Uterus (tissue), 2 donors: Measurements from ENCODE around the gene TMEM185B.

Experiments used
- POLR2A ChIP-seq, 2 donors: fragments of 450-650 bp; IDR thresholded peaks; one replicate each; pipeline ENCODE4 v1.6.1; 2016; ENCODE audit warnings: antibody characterized with exemption in 2 of 2, mild to moderate bottlenecking in 1 of 2, moderate library complexity in 1 of 2
- TF ChIP-seq, protein P1 (sequence below), 4 experiments: fragments of 200-600 bp in 2 of 4; fragments of 450-650 bp in 2 of 4; sonication (generic) in 2 of 4; IDR thresholded peaks; one replicate each; pipeline ENCODE4 v1.5.1; 2016 to 2019; ENCODE audit warnings: antibody characterized with exemption in 4 of 4, mild to moderate bottlenecking in 2 of 4, moderate library complexity in 1 of 4

GRCh38 chr2:120251078-120251477, 27.9 kb upstream of the TMEM185B start:
- TF ChIP-seq, protein P1, sequence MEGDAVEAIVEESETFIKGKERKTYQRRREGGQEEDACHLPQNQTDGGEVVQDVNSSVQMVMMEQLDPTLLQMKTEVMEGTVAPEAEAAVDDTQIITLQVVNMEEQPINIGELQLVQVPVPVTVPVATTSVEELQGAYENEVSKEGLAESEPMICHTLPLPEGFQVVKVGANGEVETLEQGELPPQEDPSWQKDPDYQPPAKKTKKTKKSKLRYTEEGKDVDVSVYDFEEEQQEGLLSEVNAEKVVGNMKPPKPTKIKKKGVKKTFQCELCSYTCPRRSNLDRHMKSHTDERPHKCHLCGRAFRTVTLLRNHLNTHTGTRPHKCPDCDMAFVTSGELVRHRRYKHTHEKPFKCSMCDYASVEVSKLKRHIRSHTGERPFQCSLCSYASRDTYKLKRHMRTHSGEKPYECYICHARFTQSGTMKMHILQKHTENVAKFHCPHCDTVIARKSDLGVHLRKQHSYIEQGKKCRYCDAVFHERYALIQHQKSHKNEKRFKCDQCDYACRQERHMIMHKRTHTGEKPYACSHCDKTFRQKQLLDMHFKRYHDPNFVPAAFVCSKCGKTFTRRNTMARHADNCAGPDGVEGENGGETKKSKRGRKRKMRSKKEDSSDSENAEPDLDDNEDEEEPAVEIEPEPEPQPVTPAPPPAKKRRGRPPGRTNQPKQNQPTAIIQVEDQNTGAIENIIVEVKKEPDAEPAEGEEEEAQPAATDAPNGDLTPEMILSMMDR (IDR thresholded peaks at IDR 0.05), result no peak
- no peak for TF ChIP-seq POLR2A (IDR thresholded peaks at IDR 0.05)
